DMS 273 (cell line): ENCODE data around the gene PELI3.

Experiments
- DNase-seq: peaks from one replicate; lab custom pipeline; 2025; ENCODE audit not compliant: unreplicated experiment; lab: John Stamatoyannopoulos, UW

The PELI3 gene

DNA sequence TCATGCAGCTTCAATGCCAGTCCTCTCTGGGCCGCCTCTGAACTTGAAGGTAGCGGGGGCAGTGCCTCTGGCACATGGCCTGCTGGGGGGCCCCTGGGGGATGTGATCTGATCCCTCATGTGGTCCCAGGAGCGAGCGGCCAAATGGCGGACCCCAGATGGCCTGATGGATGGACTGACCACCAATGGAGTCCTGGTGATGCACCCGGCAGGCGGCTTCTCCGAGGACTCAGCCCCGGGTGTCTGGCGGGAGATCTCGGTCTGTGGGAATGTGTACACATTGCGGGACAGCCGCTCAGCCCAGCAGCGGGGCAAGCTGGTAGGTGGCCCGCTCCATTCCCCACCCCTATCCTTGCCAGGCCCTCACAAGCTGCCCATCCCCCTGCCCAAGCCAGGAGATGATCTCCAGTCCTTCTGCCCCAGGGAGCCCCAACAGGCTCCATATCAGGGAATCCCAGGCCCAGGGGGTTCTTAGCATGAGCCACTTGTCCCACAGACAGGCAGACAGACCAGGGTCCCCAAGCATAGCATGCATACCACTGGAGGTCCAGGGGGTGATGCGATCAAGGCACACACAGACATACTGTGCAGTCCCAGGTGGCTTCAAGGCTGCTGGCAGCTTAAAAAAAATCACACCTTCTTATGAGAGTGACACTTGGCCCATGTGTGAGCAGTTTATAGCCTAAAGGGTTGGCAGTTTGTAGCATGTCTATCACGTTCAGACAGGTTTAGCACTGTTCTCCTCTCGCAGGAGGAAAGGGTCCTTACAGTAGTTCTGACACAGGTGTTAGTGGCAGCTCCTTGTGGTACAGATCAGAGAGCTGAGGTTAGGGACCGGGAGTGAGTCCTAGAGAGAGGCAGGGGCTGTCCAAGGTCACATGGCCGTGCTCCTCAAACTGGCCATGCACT is 7.2 kb downstream of the PELI3 start:
- DNase-seq: no peak

DNA sequence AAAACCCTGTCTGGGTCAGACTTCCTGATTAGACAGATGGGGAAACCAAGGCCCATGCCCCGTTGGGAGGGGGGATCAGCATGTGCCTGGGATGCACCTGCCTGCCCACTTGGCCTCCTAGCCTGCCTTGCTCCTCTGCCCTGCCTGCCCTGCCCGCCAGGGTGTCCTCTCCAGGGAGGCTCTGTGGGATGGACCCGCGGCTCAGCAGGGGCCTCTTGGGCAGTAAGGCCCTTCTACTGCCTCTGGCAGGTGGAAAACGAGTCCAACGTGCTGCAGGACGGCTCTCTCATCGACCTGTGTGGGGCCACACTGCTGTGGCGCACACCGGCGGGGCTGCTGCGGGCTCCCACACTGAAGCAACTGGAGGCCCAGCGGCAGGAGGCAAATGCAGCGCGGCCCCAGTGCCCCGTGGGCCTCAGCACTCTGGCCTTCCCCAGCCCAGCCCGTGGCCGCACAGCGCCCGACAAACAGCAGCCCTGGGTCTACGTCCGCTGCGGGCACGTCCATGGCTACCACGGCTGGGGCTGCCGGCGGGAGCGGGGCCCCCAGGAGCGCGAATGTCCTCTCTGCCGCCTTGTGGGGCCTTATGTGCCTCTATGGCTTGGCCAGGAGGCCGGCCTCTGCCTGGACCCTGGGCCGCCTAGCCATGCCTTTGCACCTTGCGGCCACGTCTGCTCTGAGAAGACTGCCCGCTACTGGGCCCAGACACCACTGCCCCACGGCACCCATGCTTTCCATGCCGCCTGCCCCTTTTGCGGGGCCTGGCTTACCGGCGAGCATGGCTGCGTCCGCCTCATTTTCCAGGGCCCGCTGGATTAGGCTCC is 8.9 kb downstream of the PELI3 start:
- DNase-seq: no peak

DNA sequence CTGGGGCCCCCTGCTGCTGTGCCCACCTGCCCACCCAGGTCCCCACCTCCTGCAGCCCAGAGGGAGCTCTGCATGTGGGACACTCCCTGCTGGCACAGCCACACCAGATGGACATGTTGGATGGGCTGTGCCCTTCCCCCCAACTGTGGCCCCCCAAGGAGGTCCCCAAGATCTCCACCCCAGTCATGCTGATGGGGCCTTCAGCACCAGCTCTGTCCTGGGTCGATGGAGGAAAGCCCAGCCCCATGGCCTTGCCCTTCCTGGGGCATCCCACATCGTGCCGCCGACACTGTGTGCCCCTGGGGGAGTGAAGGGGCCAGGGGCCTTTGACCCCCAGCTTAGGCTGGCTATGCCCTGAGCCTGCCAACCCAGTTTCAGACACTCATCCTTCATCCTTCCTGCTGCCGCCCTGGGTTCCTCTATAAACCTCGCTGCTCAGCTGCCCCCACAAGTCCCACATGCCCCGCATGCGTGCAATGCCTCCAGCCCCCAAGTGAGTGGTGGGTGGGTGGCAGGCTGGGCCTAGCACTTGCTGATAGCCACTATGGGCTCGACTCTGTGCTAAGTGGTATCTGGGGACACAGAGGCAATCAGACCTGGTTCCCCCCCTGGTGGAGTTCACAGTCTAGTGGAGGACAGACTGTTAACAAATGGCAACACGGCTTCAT is 9.6 kb downstream of the PELI3 start:
- DNase-seq: no peak

DNA sequence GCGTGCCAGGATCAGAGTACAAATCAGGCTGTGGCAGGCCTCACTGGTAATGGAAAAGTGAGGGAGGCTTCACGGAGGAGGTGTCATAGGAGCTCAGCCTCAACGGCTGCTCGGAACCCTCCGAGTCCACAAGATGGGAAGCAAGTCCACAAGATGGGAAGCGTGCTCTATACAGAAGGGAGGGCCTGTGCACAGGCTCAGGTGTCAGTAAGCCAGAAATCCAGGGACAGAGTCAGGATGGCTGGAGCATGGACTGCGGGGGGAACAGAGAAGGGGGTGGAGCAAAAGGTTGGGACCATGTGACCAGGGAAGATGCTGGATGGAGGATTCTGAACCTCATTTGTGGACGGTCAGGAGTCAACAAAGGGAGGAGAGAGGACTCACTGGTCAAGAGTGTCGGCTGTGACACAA is 10.1 kb downstream of the PELI3 start:
- DNase-seq: peak; percentile 26

DNA sequence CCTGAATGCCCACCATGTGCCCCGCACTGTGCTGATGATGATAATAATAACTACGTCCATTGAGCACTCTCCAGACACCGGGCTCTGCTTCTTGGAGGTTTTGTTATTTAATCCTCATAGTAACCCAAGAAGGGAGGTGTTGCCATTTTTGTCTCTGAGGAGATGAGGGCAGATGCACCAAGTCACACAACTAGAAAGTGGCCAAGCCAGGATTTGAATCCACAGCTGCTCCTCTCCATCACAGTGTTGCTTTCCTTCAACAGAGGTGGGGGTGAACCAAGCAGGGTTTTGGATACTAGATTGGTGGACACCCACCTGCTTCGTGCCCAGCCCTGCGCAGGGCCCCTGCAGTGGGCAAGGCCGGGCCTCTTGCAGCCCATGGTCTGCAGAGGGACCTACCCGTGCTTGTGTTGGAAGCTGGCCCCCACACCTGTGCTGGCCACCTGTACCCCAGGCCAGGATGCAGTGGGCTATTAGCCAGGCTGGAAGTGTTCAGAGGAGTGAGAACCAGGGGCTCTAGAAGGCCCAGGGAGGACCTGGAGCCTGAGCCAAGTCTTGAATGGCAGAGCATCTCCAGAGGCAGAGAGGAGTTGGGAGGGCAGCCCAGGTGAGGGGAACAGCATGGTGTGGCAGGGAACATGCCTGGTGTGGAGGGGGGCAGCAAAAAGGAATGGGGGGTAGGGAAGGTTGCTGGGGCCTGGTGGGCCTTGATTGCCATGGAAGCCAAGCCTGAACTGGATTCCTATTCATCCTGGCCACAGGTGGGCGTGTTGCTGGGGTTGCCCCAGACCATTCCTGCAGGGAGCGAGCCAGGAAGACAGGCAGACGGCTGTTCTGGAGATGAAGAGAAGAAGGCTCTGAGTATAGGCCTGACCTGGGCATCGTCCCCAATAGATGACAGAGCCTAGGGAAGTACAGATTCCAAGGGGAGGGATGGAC is 10.8 kb downstream of the PELI3 start:
- no peak for DNase-seq

DNA sequence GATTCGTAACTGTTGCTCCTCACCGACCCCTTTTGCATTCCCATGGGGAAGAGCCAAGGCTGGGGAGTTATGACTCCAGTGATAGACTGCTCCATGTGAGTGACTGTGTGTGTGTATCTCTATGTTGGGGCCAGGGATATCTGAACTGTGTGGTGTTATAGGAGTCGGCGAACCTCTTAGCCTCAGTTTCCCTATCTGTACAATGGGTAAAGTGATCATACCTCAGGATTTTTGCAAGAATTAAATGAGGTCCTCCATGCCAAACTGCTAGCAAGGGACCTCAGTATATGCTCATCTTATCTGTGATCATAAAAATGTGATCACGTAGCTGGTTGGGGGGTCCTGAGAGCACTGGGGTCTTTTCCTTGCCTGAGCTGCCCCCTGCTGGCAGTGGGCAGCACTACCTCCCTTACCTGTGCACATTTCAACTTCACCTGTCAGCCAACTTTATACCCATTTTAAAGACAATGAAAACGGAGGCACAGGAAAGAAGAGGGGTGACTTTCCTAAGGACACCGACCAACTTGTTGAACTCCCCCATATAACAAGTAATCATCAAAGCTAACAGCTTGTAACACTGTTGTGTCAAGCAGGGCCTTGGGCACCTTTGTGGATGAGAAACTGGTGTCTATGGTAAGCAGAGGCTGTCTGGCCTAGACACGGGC is 12.2 kb downstream of the PELI3 start:
- DNase-seq: peak; percentile 35

DNA sequence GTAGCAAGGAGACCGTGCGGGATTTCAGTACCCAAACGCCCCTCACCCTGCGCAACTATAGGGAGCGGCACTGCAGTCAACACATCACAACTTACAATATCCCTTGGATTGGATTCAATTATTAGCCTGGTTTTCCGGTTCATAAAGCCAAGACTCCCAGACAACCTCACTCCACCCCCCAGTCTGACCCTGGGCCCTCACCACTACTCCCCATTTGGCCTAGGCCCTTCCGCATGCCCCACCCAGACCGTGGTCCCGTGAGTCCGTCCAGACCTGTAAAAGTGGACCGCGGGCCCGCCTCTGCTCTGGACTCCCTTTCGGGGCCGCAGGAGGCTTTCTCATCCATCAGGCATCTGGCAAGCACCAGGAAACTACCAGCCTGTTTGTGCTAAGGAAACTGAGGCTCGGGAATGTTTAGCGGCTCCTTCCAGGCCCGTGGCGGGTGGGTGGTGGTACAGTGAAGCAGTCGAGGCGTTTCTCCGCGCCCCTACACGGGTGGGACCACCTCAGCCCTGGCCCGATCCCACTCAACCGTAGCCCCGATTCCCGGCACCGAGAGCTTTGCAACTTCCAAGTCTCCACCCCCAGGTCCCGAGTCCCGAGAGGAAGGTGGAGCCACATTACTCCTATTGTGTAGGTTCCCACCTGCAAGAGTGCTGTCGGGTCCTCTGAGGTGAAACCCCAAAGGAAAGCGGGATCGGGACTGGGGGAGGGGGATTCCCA is 12.8 kb downstream of the PELI3 start:
- DNase-seq: peak; percentile 88

DNA sequence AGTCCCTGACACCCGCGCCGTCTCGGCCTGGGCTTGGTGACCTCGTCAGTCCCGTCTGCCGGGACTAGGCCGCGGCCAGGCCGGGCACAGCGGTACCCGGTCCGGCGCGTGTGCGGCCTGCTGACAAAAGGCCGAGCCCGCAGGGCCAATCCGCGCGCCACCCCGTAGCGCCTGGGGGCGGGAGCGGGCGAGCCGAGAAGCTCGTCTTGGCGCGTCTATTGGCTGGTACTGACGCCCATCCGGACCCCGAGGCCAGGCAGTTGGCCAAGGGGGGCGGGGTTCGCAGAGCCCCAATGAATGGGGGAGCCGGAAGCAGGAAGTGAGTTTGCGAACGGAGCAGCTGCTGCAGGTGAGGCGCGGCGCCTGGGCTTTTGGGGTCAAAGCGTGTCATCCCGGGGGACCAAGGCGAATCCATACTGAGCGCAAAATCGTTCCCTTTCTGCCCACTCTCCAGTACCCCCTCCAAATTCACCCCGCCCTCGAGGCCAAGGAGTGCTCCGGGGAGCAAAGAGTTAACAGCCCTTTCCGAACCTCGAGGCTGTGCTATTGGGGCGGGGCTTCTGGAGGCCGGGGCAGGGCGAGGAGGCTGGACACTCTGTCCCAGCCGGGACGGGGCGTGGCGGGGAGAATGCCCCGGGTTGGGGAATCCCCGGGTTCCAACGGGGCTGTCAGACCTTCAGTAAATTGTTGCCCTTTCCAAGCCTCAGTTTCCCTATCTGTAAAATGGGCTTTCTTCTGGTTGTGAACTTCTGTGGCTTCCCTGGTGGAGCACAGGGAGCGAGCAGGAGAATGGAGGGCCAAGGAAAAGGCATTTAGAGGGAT is 13.6 kb downstream of the PELI3 start, which contains the start of gene DPP3:
Gene DPP3, plus strand, starts transcription at position 318 of the 822 bp plus-strand sequence. CDS start 1,767 bp downstream, outside the sequence.
- DNase-seq: peak; percentile 97

DNA sequence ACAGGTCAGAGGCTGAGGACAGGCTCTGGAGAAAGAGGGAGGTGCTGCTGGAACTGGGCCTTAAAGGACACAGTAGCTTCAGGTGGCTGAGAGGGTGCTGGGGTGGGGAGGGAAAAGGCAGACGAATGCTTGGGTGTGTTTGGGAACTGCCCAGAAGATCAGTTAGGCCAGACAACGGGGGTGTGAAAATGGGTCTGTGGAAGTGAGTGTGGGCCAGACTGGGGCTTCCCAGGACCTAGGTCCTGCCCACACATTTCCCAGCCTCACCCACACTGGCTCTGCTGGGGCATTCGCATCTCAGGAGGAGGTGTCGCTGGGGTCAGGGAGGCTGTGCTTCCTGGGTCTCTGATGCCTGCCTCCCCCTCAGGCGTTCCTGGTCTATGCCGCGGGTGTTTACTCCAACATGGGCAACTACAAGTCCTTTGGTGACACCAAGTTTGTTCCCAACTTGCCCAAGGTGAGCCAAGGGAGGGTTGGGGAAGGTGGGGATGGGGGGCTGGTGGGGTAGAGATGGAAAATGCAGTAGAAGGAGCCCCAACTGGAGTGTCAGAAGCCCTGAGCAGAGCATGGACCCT is 18.2 kb downstream of the PELI3 start:
- DNase-seq: no peak

DNA sequence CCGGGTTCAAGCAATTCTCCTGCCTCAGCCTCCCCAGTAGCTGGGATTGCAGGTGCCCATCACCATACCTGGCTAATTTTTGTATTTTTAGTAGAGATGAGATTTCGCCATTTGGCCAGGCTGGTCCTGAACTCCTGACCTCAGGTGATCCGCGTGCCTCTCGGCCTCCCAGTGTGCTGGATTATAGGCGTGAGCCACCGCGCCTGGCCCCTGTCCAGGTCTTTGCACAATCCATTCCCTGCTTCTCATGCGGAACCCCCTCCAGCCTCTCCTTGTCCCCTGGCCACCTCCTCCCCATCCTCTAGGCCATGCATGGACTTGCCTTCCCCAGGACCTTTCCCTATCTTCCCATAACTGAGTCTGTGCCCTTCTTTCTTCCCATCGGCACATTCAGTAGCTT is 22.3 kb downstream of the PELI3 start:
- DNase-seq: no peak

DNA sequence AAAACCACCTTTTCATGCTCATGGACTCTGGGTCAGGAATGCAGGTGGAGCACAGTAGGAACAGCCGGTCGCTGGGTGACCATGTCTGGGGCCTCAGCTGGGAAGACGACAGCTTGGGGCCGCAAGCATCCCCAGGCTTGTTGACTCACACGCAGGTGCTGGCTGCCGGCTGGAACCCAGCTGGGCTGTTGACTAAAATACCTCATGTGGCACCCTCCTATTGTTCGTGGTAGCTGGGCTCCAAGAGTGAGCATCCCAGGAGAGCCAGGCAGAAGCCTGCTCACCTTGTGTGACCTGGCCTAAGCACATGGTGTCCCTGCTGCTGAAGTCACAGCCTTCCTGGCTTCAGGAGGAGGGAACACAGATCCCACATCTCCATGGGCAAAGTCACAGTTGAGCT is 22.9 kb downstream of the PELI3 start:
- DNase-seq: peak; percentile 23

DNA sequence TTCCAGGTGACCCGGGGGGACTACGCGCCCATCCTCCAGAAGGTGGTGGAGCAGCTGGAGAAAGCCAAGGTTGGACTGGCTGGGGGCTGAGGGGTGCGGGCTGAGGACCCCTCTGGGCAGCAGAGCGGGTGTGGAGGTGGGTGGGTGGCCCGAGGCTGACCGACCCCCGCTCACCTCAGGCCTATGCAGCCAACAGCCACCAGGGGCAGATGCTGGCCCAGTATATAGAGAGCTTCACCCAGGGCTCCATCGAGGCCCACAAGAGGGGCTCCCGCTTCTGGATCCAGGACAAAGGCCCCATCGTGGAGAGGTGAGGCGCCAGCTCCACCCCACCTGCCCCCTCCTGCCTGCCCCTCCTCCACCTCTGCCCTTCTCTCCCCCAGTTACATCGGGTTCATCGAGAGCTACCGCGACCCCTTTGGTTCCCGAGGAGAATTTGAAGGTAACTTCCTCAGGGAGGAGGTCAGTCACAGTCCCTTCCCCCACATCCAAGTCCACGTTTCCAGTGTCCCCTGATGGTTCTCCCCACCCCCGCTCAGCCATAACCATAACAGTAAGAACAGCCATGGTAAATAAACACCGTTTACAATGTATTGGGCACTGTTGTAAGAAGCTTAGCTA is 24.7 kb downstream of the PELI3 start:
- DNase-seq: no peak

DNA sequence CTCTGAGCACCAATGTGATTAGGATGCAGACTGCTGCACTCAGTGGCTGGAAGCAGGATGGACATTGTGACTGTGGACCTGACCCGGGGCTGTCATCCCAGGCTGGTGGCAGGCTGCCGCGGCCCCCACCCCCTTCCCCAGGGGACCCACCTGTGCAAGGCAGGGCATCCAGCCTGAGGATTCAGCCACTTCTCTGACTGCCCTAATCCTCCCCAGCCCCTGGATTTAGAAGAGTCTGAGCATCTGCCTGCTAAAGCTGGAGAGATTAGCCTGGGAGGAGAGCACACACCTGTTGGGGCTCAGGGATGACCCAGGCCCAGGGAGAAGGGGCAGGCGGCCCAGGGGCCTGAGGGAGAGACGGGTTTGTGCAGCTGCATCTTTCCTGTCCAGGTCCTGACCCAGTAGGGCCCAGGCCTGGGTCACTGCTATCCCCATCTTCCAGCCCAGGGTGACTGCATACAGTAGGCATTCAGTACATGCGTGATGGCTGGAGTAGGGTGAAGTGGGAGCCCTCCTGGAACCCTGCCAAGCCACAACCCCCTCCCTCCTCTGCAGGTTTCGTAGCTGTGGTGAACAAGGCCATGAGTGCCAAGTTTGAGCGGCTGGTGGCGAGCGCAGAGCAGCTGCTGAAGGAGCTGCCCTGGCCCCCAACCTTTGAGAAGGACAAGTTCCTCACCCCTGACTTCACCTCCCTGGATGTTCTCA is 25.6 kb downstream of the PELI3 start:
- DNase-seq: no peak

DNA sequence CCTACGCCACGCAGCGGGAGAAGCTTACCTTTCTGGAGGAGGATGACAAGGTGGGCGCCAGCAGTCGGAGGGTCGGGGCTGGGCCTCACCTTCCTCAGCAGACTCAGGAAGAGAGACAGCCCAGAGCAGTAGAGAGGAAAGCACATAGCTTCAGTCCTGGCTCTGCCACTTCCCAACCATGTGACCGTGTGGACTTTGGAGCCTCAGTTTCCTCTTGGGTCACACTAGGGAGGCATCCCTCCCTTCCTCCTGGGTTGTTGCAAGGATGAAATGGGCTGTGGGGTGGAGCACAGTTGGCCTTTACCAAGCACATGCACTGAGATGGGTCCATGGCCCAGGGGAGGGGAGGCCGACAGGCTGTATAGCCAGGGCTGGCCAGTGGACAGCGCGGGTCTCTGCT is 26.4 kb downstream of the PELI3 start:
- DNase-seq: no peak

DNA sequence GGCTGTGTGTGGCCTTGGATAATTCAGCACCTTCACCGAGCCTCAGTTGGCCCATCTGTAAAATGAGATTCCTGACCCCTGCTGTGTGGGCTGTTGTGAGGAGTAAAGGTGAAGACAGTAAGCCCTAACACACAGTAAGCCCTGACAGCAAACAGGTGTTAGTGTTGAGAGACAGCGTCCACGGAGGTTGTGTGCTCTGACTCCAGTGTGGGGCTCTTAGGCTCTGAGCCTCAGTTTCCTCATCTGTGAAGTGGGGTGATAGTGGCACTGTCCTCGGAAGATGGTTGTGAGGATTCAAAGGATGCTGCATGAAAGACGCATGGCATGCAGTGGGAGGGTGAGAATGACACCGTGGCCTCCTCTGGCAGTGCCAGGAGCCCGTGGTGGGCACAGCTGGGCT is 27.8 kb downstream of the PELI3 start:
- no peak for DNase-seq

DNA sequence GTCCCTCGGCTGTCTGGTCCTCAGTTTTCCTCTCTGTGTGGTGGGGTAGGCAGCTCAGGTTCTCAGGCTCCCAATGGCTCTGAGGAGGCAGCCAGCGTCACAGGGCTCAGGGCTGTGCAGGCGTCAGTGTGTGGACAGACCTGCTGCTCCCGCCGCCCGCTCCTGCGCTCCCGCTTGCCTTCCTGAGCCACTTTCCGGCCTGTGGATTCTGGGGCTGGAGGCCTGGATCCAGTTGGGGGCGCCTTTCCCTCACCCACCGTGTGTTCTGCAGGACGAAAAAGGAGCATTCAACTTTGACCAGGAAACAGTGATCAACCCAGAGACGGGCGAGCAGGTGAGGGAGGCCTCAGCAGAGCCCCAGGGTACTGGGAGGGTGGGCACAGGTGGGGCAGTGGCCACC is 28.2 kb downstream of the PELI3 start:
- DNase-seq: peak; percentile 21

DNA sequence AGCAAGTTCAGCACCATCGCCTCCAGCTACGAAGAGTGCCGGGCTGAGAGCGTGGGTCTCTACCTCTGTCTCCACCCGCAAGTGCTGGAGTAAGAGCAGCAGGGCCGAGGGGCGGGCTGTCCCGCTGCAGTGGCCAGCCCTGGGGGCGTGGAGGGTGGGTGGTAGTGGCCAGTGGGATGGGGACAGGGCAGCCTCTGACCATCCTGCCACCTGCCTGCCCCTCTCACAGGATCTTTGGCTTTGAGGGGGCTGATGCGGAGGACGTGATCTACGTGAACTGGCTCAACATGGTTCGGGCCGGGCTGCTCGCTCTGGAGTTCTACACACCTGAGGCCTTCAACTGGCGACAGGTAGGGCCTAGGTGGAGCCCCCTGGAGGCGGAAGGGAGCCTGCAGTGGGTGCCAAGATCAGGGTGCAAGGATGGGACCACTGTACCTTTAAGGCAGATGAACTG is 28.7 kb downstream of the PELI3 start:
- no peak for DNase-seq
